Loucy (cell line): Measurements from ENCODE around the gene CDK6.
A peak's percentile ranks its signal among the peaks of the same experiment; 100 is the strongest.

Experiments used
- H2AFZ ChIP-seq: fragments of 200-600 bp; sonication (generic); 2 replicates; pipeline ENCODE4 v1.6.0; 2016; ENCODE audit warnings: antibody characterized with exemption, mild to moderate bottlenecking, low read length, moderate library complexity
- H3F3A ChIP-seq: fragments of 200-600 bp; 2 replicates; pipeline ENCODE4 v1.6.0; 2016; ENCODE audit warnings: antibody characterized with exemption, low read depth, mild to moderate bottlenecking
- H3K27me3 ChIP-seq: fragments of 200-600 bp; sonication (generic); 2 replicates; pipeline ENCODE4 v1.6.1; 2014; ENCODE audit warnings: low read length, mild to moderate bottlenecking; ENCODE audit not compliant: insufficient read depth, poor library complexity, severe bottlenecking
- H3K36me3 ChIP-seq: fragments of 200-600 bp; sonication (generic); 2 replicates; pipeline ENCODE4 v1.6.1; 2016; ENCODE audit warnings: low read length; ENCODE audit not compliant: insufficient read depth
- H3K4me1 ChIP-seq: fragments of 200-600 bp; sonication (generic); 2 replicates; pipeline ENCODE4 v1.5.1; 2014; ENCODE audit warnings: low read length, mild to moderate bottlenecking; ENCODE audit not compliant: insufficient read depth, poor library complexity, severe bottlenecking
- H3K4me2 ChIP-seq: fragments of 200-600 bp; sonication (generic); 2 replicates; pipeline ENCODE4 v1.6.0; 2014; ENCODE audit warnings: antibody characterized with exemption, low read length, low read depth, mild to moderate bottlenecking; ENCODE audit not compliant: poor library complexity, severe bottlenecking
- H3K4me3 ChIP-seq: fragments of 200-600 bp; sonication (generic); 2 replicates; pipeline ENCODE4 v1.5.1; 2014; ENCODE audit warnings: low read length, mild to moderate bottlenecking, mixed read lengths; ENCODE audit not compliant: poor library complexity, severe bottlenecking
- H3K79me2 ChIP-seq: fragments of 200-600 bp; sonication (generic); 2 replicates; pipeline ENCODE4 v1.6.1; 2014; ENCODE audit warnings: low read length; ENCODE audit not compliant: insufficient read depth
- H3K9ac ChIP-seq: fragments of 200-600 bp; sonication (generic); 2 replicates; pipeline ENCODE4 v1.6.0; 2014; ENCODE audit warnings: mild to moderate bottlenecking, low read depth, low read length, moderate library complexity; ENCODE audit not compliant: poor library complexity, severe bottlenecking
- H3K9me2 ChIP-seq: fragments of 200-600 bp; sonication (generic); replicated peaks from 2 replicates; pipeline ENCODE4 v1.6.1; 2016; ENCODE audit warnings: low read depth, low read length, mixed read lengths
- H3K9me3 ChIP-seq: fragments of 200-600 bp; sonication (generic); 2 replicates; pipeline ENCODE4 v1.6.1; 2014; ENCODE audit warnings: mild to moderate bottlenecking, antibody characterized with exemption, low read length, low read depth; ENCODE audit not compliant: insufficient read depth
- H4K20me1 ChIP-seq: fragments of 200-600 bp; sonication (generic); 2 replicates; pipeline ENCODE4 v1.6.0; 2014; ENCODE audit warnings: antibody characterized with exemption, low read length, mild to moderate bottlenecking; ENCODE audit not compliant: insufficient read depth, poor library complexity, severe bottlenecking
- EZH2phosphoT487 ChIP-seq: fragments of 200-600 bp; IDR thresholded peaks from 2 replicates; pipeline ENCODE4 v1.6.1; 2018; ENCODE audit warnings: antibody characterized with exemption, mild to moderate bottlenecking, moderate library complexity, borderline replicate concordance
- TF ChIP-seq, protein P1 (sequence below): fragments of 200-600 bp; sonication (generic); conservative IDR thresholded peaks from 2 replicates; pipeline ENCODE4 v1.5.1; 2014; ENCODE audit warnings: mild to moderate bottlenecking, antibody characterized with exemption, low read length

Gene CDK6

DNA sequence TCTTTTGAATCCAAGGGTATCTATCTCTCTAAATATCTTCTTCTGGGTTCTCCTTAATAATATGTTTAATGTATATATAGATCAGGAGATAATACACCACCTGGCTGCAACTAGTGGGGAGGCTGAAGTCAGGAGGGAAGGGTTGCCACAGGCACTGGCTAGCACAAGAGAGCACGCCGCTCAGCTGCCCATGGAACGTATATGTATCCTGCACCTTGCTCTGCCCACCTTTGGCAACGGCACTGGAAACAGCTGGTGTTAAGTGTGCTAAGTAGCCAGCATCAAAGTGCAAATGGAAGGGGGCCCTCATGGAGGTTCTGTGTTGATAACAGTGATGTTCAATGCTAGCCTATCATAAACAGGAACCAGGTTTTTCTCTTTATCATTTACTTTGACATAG, 196.4 kb downstream of the CDK6 start:
- H3F3A ChIP-seq, result peaks cover 25% of the 10 kb centered on the region
- TF ChIP-seq EZH2phosphoT487, result no peak
- TF ChIP-seq, protein P1, sequence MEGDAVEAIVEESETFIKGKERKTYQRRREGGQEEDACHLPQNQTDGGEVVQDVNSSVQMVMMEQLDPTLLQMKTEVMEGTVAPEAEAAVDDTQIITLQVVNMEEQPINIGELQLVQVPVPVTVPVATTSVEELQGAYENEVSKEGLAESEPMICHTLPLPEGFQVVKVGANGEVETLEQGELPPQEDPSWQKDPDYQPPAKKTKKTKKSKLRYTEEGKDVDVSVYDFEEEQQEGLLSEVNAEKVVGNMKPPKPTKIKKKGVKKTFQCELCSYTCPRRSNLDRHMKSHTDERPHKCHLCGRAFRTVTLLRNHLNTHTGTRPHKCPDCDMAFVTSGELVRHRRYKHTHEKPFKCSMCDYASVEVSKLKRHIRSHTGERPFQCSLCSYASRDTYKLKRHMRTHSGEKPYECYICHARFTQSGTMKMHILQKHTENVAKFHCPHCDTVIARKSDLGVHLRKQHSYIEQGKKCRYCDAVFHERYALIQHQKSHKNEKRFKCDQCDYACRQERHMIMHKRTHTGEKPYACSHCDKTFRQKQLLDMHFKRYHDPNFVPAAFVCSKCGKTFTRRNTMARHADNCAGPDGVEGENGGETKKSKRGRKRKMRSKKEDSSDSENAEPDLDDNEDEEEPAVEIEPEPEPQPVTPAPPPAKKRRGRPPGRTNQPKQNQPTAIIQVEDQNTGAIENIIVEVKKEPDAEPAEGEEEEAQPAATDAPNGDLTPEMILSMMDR, result no peak
- H3K79me2 ChIP-seq, result peaks cover 87% of the 10 kb centered on the region
- H3K4me1 ChIP-seq, result peaks cover 95% of the 10 kb centered on the region
- H3K9ac ChIP-seq, result peak overlapping the region; percentile 87
- H3K9me3 ChIP-seq, result no peaks in the 10 kb centered on the region
- no peaks in the 10 kb centered on the region for H3K9me2 ChIP-seq
- H3K27me3 ChIP-seq, result no peaks in the 10 kb centered on the region
- H3K36me3 ChIP-seq, result peaks cover 53% of the 10 kb centered on the region
- peak overlapping the region; percentile 76 for H3K4me2 ChIP-seq
- H3K4me3 ChIP-seq, result peak overlapping the region; percentile 54
- no peaks in the 10 kb centered on the region for H4K20me1 ChIP-seq
- no peak overlapping the region for H2AFZ ChIP-seq

DNA sequence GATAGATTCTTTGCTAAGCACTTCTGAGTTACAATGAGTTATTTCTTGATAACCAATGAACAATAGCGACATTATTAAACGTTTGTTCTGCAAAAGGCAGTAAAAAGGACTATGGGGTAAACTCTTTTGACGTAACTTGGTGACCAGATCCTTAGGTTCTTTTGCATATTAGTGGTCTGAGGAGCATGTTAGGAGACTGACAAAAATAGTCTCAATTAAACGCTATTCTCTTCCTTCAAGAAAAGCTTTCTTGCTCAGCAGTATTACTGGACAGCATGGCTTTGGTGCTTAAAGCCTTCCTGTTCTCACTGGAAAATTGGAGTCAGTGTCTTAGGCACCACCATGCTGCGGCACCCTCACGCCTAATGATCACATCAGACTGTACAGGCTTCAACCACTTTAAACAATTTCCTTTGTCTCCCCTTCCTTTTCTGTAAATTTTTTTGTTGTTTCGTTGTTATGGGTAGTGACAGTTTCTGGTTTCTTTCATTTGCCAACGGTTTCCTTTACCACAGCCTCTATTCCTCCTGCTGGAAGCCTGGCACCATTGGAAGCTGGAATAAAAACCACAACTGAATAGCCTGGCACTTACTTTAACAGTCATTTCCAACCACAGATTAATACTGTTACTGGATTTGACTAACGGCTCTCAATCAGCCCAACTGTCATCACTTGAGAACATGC, 197.0 kb downstream of the CDK6 start:
- Histone ChIP-seq H3K4me2 (peak overlapping the region; percentile 76), H3K79me2 (peaks cover 87% of the 10 kb centered on the region), H3K9ac (peak overlapping the region; percentile 87)

DNA sequence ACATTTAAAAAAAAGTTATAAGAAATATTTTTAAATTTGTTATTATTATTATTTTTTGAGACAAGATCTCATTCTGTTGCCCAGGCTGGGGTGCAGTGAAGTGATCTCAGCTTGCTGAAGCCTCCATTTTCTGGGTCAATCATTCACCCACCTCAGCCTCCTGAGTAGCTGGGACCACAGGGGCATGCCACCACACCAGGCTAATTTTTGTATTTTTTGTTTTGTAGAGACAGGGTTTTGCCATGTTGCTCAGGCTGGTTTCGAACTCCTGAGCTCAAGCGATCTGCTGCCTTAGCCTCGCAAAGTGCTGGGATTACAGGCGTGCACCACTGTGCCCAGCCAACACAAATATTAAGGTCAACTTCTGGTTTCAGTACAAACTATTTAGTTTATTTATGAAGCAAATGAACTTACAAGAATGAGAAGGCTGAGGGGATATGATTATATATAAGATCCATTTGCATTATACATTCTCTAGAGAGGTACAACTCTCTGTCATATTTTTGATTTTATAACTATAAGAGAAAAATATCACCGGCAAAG, 200.3 kb downstream of the CDK6 start:
- H3K4me2 ChIP-seq, result no peak overlapping the region

More for the DNA sequence above, 197.0 kb downstream of the CDK6 start:
- no peaks in the 10 kb centered on the region for H3K27me3 ChIP-seq
- TF ChIP-seq, protein P1, result no peak
- TF ChIP-seq EZH2phosphoT487, result no peak
- H3K9me2 ChIP-seq, result no peaks in the 10 kb centered on the region
- H2AFZ ChIP-seq, result no peak overlapping the region
- peak overlapping the region; percentile 54 for H3K4me3 ChIP-seq
- H4K20me1 ChIP-seq, result peaks cover 5% of the 10 kb centered on the region
- H3K9me3 ChIP-seq, result no peaks in the 10 kb centered on the region
- H3F3A ChIP-seq, result peaks cover 31% of the 10 kb centered on the region
- peaks cover 47% of the 10 kb centered on the region for H3K36me3 ChIP-seq
- H3K4me1 ChIP-seq, result peaks cover 95% of the 10 kb centered on the region

More for the DNA sequence above, 200.3 kb downstream of the CDK6 start:
- H3K9ac ChIP-seq, result no peak overlapping the region
- H3K4me3 ChIP-seq, result no peak overlapping the region
- no peaks in the 10 kb centered on the region for H3K9me2 ChIP-seq
- H3K4me1 ChIP-seq, result peaks cover 95% of the 10 kb centered on the region
- peaks cover 85% of the 10 kb centered on the region for H3K79me2 ChIP-seq
- no peak for TF ChIP-seq EZH2phosphoT487
- TF ChIP-seq, protein P1, result no peak
- H3K9me3 ChIP-seq, result no peaks in the 10 kb centered on the region
- H3K27me3 ChIP-seq, result no peaks in the 10 kb centered on the region
- peaks cover 45% of the 10 kb centered on the region for H3F3A ChIP-seq
- peaks cover 24% of the 10 kb centered on the region for H3K36me3 ChIP-seq
- no peak overlapping the region for H2AFZ ChIP-seq
- H4K20me1 ChIP-seq, result peaks cover 22% of the 10 kb centered on the region
